Measurements from ENCODE around the gene SLC6A13.

- TF ChIP-seq EZH2 (IDR thresholded peaks at IDR 0.05; ENCODE audit: low read depth, low read length, severe bottlenecking) (no peak), RXRA (IDR thresholded peaks at IDR 0.05; ENCODE audit: insufficient read depth, low read depth, low read length) (no peak), POLR2A (IDR thresholded peaks at IDR 0.05; ENCODE audit: control extremely low read depth in 1 of 2, low read depth in 2 of 2, low read length in 2 of 2) (no peak), CHD2 (IDR thresholded peaks at IDR 0.05; ENCODE audit: low read length) (no peak), POLR2AphosphoS5 (IDR thresholded peaks at IDR 0.05; ENCODE audit: low read depth, low read length) (no peak), NRF1 (IDR thresholded peaks at IDR 0.05; ENCODE audit: low read depth, low read length) (no peak), GABPA (IDR thresholded peaks at IDR 0.05; ENCODE audit: borderline replicate concordance, insufficient read depth, low read length) (no peak), YY1 (IDR thresholded peaks at IDR 0.05; ENCODE audit: low read depth, low read length) (no peak), SIN3A (conservative IDR thresholded peaks at IDR 0.05 in 1 of 2, IDR thresholded peaks at IDR 0.05 in 1 of 2; ENCODE audit: low read depth in 1 of 2, low read length in 2 of 2) (no peak), EGR1 (IDR thresholded peaks at IDR 0.05; ENCODE audit: borderline replicate concordance, low read depth, low read length) (no peak), TBP (IDR thresholded peaks at IDR 0.05; ENCODE audit: low read depth, low read length) (no peak)
- TF ChIP-seq, protein P1, sequence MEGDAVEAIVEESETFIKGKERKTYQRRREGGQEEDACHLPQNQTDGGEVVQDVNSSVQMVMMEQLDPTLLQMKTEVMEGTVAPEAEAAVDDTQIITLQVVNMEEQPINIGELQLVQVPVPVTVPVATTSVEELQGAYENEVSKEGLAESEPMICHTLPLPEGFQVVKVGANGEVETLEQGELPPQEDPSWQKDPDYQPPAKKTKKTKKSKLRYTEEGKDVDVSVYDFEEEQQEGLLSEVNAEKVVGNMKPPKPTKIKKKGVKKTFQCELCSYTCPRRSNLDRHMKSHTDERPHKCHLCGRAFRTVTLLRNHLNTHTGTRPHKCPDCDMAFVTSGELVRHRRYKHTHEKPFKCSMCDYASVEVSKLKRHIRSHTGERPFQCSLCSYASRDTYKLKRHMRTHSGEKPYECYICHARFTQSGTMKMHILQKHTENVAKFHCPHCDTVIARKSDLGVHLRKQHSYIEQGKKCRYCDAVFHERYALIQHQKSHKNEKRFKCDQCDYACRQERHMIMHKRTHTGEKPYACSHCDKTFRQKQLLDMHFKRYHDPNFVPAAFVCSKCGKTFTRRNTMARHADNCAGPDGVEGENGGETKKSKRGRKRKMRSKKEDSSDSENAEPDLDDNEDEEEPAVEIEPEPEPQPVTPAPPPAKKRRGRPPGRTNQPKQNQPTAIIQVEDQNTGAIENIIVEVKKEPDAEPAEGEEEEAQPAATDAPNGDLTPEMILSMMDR (IDR thresholded peaks at IDR 0.05; ENCODE audit: control extremely low read depth in 1 of 3, insufficient read depth in 1 of 3, low read depth in 1 of 3, low read length in 3 of 3) = no peak
- TF ChIP-seq, protein P2, sequence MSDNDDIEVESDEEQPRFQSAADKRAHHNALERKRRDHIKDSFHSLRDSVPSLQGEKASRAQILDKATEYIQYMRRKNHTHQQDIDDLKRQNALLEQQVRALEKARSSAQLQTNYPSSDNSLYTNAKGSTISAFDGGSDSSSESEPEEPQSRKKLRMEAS (IDR thresholded peaks at IDR 0.05) = no peak
- TF ChIP-seq, protein P3, sequence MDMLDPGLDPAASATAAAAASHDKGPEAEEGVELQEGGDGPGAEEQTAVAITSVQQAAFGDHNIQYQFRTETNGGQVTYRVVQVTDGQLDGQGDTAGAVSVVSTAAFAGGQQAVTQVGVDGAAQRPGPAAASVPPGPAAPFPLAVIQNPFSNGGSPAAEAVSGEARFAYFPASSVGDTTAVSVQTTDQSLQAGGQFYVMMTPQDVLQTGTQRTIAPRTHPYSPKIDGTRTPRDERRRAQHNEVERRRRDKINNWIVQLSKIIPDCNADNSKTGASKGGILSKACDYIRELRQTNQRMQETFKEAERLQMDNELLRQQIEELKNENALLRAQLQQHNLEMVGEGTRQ (IDR thresholded peaks at IDR 0.05; ENCODE audit: low read length) = no peak
These were observed 26.2 kb downstream of the SLC6A13 start for GRCh38 chr12:236445-236844.
